Mammary epithelial cell (primary cell): ENCODE results near the gene SLC25A36.
"Not testable (repeated sequence)": the region's sequence is repeated elsewhere in the genome, so short reads cannot be mapped to it uniquely, and the experiment has no call there.

Source experiments
- CTCF ChIP-seq, 2 donors: IDR thresholded peaks in 1 of 2; conservative IDR thresholded peaks in 1 of 2; 2 replicates each; pipeline ENCODE4 v1.5.1; 2011 to 2012; ENCODE audit warnings: inconsistent platforms in 2 of 2, low read length in 2 of 2, mild to moderate bottlenecking in 2 of 2, control low read depth in 1 of 2, low read depth in 1 of 2; ENCODE audit not compliant: insufficient read depth in 1 of 2; ENCODE audit errors: extremely low read depth in 1 of 2
- EZH2 ChIP-seq: IDR thresholded peaks from 2 replicates; pipeline ENCODE4 v1.6.1; 2012; ENCODE audit warnings: low read length, inconsistent platforms, borderline replicate concordance

- TF ChIP-seq CTCF (conservative IDR thresholded peaks at IDR 0.05 in 1 of 2, IDR thresholded peaks at IDR 0.05 in 1 of 2; ENCODE audit: extremely low read depth in 1 of 2, insufficient read depth in 1 of 2, low read depth in 1 of 2, low read length in 2 of 2); EZH2: not testable (repeated sequence)
Measured at GRCh38 chr3:140994861-140995260, 53.2 kb downstream of the SLC25A36 start.
